HCT116 (cell line): ENCODE measurements around the gene SH3GLB2. TPM values are rescaled to one million over a fixed set of nuclear protein-coding genes. Genes with fewer than 3 reads are reported as not detected.

ENCODE experiments used
- ATAC-seq: fragments of 200-7000 bp; cut with Tn5 transposase; 2 replicates; pipeline ENCODE4 v1.9.1; 2020; ENCODE audit warnings: mild to moderate bottlenecking, moderate library complexity
- BruUV-seq: library from RNA; stranded (reverse); fragments of 400-500 nt; replicated peaks from 2 replicates; lab custom pipeline; 2021; lab: Mats Ljungman, UMichigan
- CTCF ChIA-PET: fragments of 300-600 bp; sonication (Branson Sonifier 250); formaldehyde crosslinking; loops from one replicate; lab custom pipeline; 2021; ENCODE audit warnings: antibody characterized with exemption; lab: Charles Lee
- POLR2A ChIA-PET: fragments of 300-600, 350-600 bp; sonication (Branson Sonifier 250); formaldehyde crosslinking; loops from one replicate; lab custom pipeline; 2021; ENCODE audit warnings: antibody characterized with exemption; lab: Charles Lee
- RAD21 ChIA-PET, 2 experiments: fragments of 300-600 bp; sonication (Branson Sonifier 250); formaldehyde crosslinking; loops; one replicate each; lab custom pipeline; 2023; ENCODE audit warnings: low total read pairs in 2 of 2; ENCODE audit not compliant: uncharacterized antibody in 2 of 2, unreplicated experiment in 2 of 2, low non-redundant PET in 1 of 2; lab: Charles Lee
- DNase-seq: peaks from one replicate; pipeline ENCODE4 v3.0.0-alpha.2; 2010; ENCODE audit warnings: low read depth, low spot score
- H2AFZ ChIP-seq: fragments of 200-600 bp; shearing (Covaris generic), sonication (generic); 2 replicates; pipeline ENCODE4 v1.6.1; 2017; ENCODE audit warnings: low read depth, mixed run types, mixed read lengths, antibody characterized with exemption, low read length; ENCODE audit not compliant: poor library complexity, severe bottlenecking
- H3K27ac ChIP-seq: 2 replicates; pipeline ENCODE4 v1.5.1; 2012; ENCODE audit warnings: low read depth, low read length
- H3K27me3 ChIP-seq: fragments of 200-600 bp; sonication (generic); 2 replicates; pipeline ENCODE4 v1.6.1; 2016; ENCODE audit warnings: mixed run types, low read length, mixed read lengths; ENCODE audit not compliant: insufficient read depth
- H3K36me3 ChIP-seq, 2 experiments: fragments of 200-500 bp in 1 of 2; fragments of 200-600 bp in 1 of 2; sonication (Bioruptor generic) in 1 of 2; sonication (generic) in 1 of 2; 2 replicates each; pipeline versions ENCODE4 v1.5.1 to v1.6.1; 2014 to 2016; ENCODE audit warnings: low read length in 2 of 2, inconsistent platforms in 1 of 2, mixed read lengths in 1 of 2, mixed run types in 1 of 2; ENCODE audit not compliant: insufficient read depth in 2 of 2, control insufficient read depth in 1 of 2
- H3K4me1 ChIP-seq, 2 experiments: fragments of 200-600 bp in 1 of 2; sonication (generic) in 1 of 2; 2 replicates each; pipeline versions ENCODE4 v1.5.1 to v1.6.1; 2012 to 2017; ENCODE audit warnings: low read length in 2 of 2, inconsistent platforms in 1 of 2, mild to moderate bottlenecking in 1 of 2, mixed read lengths in 1 of 2, mixed run types in 1 of 2, moderate library complexity in 1 of 2; ENCODE audit not compliant: insufficient read depth in 2 of 2, control insufficient read depth in 1 of 2
- H3K4me2 ChIP-seq: fragments of 200-600 bp; sonication (generic); 2 replicates; pipeline ENCODE4 v1.6.1; 2017; ENCODE audit warnings: mixed run types, low read length, mixed read lengths
- H3K4me3 ChIP-seq, 2 experiments: fragments of 200-600 bp in 1 of 2; sonication (generic) in 1 of 2; replicated peaks in 1 of 2; 2 replicates each; pipeline ENCODE4 v1.5.1; 2011 to 2016; ENCODE audit warnings: low read length in 2 of 2, control low read depth in 1 of 2, low read depth in 1 of 2, mild to moderate bottlenecking in 1 of 2, mixed read lengths in 1 of 2, mixed run types in 1 of 2
- H3K79me2 ChIP-seq: fragments of 200-600 bp; sonication (generic); 2 replicates; pipeline ENCODE4 v1.6.1; 2017; ENCODE audit warnings: mild to moderate bottlenecking, mixed run types, low read length, moderate library complexity, mixed read lengths; ENCODE audit not compliant: insufficient read depth
- H3K9ac ChIP-seq: fragments of 200-600 bp; sonication (generic); 2 replicates; pipeline ENCODE4 v1.6.1; 2016; ENCODE audit warnings: low read length, mixed read lengths
- H3K9me2 ChIP-seq: fragments of 200-600 bp; sonication (generic), shearing (Covaris generic); 2 replicates; pipeline ENCODE4 v1.6.1; 2017; ENCODE audit warnings: mixed run types, mild to moderate bottlenecking, moderate library complexity; ENCODE audit not compliant: insufficient read depth
- H3K9me3 ChIP-seq, 2 experiments: fragments of 200-500 bp in 1 of 2; fragments of 200-600 bp in 1 of 2; sonication (Bioruptor generic) in 1 of 2; sonication (generic) in 1 of 2; 2 replicates each; pipeline ENCODE4 v1.6.1; 2014 to 2017; ENCODE audit warnings: low read length in 2 of 2, mixed read lengths in 2 of 2, inconsistent platforms in 1 of 2, low read depth in 1 of 2, mild to moderate bottlenecking in 1 of 2, mixed run types in 1 of 2, moderate library complexity in 1 of 2; ENCODE audit not compliant: control insufficient read depth in 1 of 2, insufficient read depth in 1 of 2
- H4K20me1 ChIP-seq: fragments of 200-600 bp; sonication (generic), shearing (Covaris generic); 2 replicates; pipeline ENCODE4 v1.6.1; 2017; ENCODE audit warnings: mixed run types, mild to moderate bottlenecking, moderate library complexity; ENCODE audit not compliant: insufficient read depth
- ATF3 ChIP-seq: IDR thresholded peaks from 2 replicates; pipeline ENCODE4 v1.6.1; 2012
- CBX3 ChIP-seq: IDR thresholded peaks from 2 replicates; pipeline ENCODE4 v1.6.1; 2012; ENCODE audit warnings: low read depth
- CEBPB ChIP-seq: IDR thresholded peaks from 2 replicates; pipeline ENCODE4 v1.6.1; 2012; ENCODE audit warnings: low read depth
- CTCF ChIP-seq, 3 experiments: fragments of 200-600 bp in 1 of 3; sonication (generic) in 1 of 3; IDR thresholded peaks in 2 of 3; conservative IDR thresholded peaks in 1 of 3; 2 replicates each; pipeline ENCODE4 v1.5.1; 2012 to 2017; ENCODE audit warnings: low read depth in 2 of 3, low read length in 2 of 3, antibody characterized with exemption in 1 of 3, borderline replicate concordance in 1 of 3, control low read depth in 1 of 3, mild to moderate bottlenecking in 1 of 3, mixed read lengths in 1 of 3, mixed run types in 1 of 3, moderate library complexity in 1 of 3; ENCODE audit not compliant: insufficient read depth in 1 of 3
- EGR1 ChIP-seq: IDR thresholded peaks from 2 replicates; pipeline ENCODE4 v1.6.1; 2012; ENCODE audit warnings: low read depth
- EZH2phosphoT487 ChIP-seq: fragments of 200-600 bp; IDR thresholded peaks from 2 replicates; pipeline ENCODE4 v1.6.1; 2018; ENCODE audit warnings: antibody characterized with exemption, borderline replicate concordance
- FOSL1 ChIP-seq: IDR thresholded peaks from 2 replicates; pipeline ENCODE4 v1.6.1; 2012; ENCODE audit warnings: low read depth
- JUND ChIP-seq: IDR thresholded peaks from 2 replicates; pipeline ENCODE4 v1.6.1; 2012
- MAX ChIP-seq: IDR thresholded peaks from 2 replicates; pipeline ENCODE4 v1.6.1; 2012
- POLR2A ChIP-seq: IDR thresholded peaks from 2 replicates; pipeline ENCODE4 v1.7.0; 2011; ENCODE audit warnings: borderline replicate concordance; ENCODE audit not compliant: insufficient read depth, insufficient read length; ENCODE audit errors: extremely low read depth
- POLR2AphosphoS5 ChIP-seq: IDR thresholded peaks from 2 replicates; pipeline ENCODE4 v1.6.1; 2011; ENCODE audit warnings: mild to moderate bottlenecking, low read depth, low read length, moderate library complexity
- RAD21 ChIP-seq: IDR thresholded peaks from 2 replicates; pipeline ENCODE4 v1.6.1; 2012; ENCODE audit warnings: low read depth, mild to moderate bottlenecking
- SIN3A ChIP-seq: IDR thresholded peaks from 2 replicates; pipeline ENCODE4 v1.6.1; 2012; ENCODE audit warnings: low read depth
- SP1 ChIP-seq: IDR thresholded peaks from 2 replicates; pipeline ENCODE4 v1.6.1; 2012; ENCODE audit warnings: low read depth
- SRF ChIP-seq: IDR thresholded peaks from 2 replicates; pipeline ENCODE4 v1.6.1; 2012; ENCODE audit warnings: low read depth
- TCF7L2 ChIP-seq: IDR thresholded peaks from 2 replicates; pipeline ENCODE4 v1.7.0; 2011; ENCODE audit warnings: borderline replicate concordance, inconsistent platforms; ENCODE audit not compliant: insufficient read depth, insufficient read length; ENCODE audit errors: extremely low read depth
- YY1 ChIP-seq: IDR thresholded peaks from 2 replicates; pipeline ENCODE4 v1.6.1; 2011; ENCODE audit warnings: low read length, low read depth, moderate library complexity, mild to moderate bottlenecking; ENCODE audit not compliant: insufficient replicate concordance; ENCODE audit errors: extremely low read depth
- ZBTB33 ChIP-seq: IDR thresholded peaks from 2 replicates; pipeline ENCODE4 v1.6.1; 2011; ENCODE audit warnings: mild to moderate bottlenecking, low read length, moderate library complexity; ENCODE audit not compliant: insufficient replicate concordance; ENCODE audit errors: extremely low read depth
- ZFX ChIP-seq: fragments of 450-650 bp; IDR thresholded peaks from 2 replicates; pipeline ENCODE4 v1.6.1; 2017
- ZNF274 ChIP-seq: fragments of 200-500 bp; sonication (Bioruptor generic); IDR thresholded peaks from 2 replicates; pipeline ENCODE4 v1.6.1; 2014; ENCODE audit warnings: mild to moderate bottlenecking, low read depth, low read length, inconsistent platforms
- intact Hi-C: fragments of 100-400 bp; cut with micrococcal nuclease; formaldehyde crosslinking; loops from 2 replicates; pipeline ENCODE4 v1.10.0; 2022
- total RNA-seq: library from RNA; stranded (reverse); gene quantifications from one replicate; pipeline ENCODE4 v1.2.1, GENCODE V29; 2021; ENCODE audit not compliant: unreplicated experiment

The SH3GLB2 gene
- total RNA-seq, 1 experiment from 2014 or later: 87.9 TPM

GRCh38 chr9:129014608-129015007 is 13.5 kb downstream of the SH3GLB2 start:
- H3K9me2 ChIP-seq: no peaks in the 10 kb centered on the region
- no peak for DNase-seq
- no peaks in the 10 kb centered on the region for H3K4me1 ChIP-seq
- H2AFZ ChIP-seq: no peak overlapping the region
- H3K27me3 ChIP-seq: no peaks in the 10 kb centered on the region
- H3K36me3 ChIP-seq: peaks cover 8 to 20% of the 10 kb centered on the region in 2 experiments; a peak in 3 of 4 replicates
- no peak overlapping the region for H3K9ac ChIP-seq
- no peak for ATAC-seq
- no peaks in the 10 kb centered on the region for H4K20me1 ChIP-seq
- H3K4me3 ChIP-seq: no peak overlapping the region
- TF ChIP-seq SRF: no peak
- no peak for TF ChIP-seq ATF3
- no peak for TF ChIP-seq SP1
- TF ChIP-seq CTCF (IDR thresholded peaks at IDR 0.05 in 2 of 3, conservative IDR thresholded peaks at IDR 0.05 in 1 of 3; ENCODE audit: borderline replicate concordance in 1 of 3, insufficient read depth in 1 of 3, low read depth in 2 of 3, low read length in 2 of 3): no peak
- TF ChIP-seq YY1: no peak
- TF ChIP-seq JUND: no peak
- no peak for TF ChIP-seq EGR1
- no peak for TF ChIP-seq TCF7L2
- no peak for TF ChIP-seq CEBPB
- TF ChIP-seq ZFX: no peak
- no peak for TF ChIP-seq RAD21
- TF ChIP-seq POLR2AphosphoS5: no peak
- TF ChIP-seq ZNF274: no peak
- no peak for TF ChIP-seq SIN3A
- no peak for TF ChIP-seq FOSL1
- no peak for TF ChIP-seq CBX3
- TF ChIP-seq POLR2A: no peak
- no peak for TF ChIP-seq EZH2phosphoT487
- TF ChIP-seq MAX: no peak
- no peak for TF ChIP-seq ZBTB33
- ChIA-PET CTCF (no interaction called here), POLR2A (no interaction called here), RAD21 (no interaction called here)
- H3K4me2 ChIP-seq: no peak overlapping the region
- intact Hi-C loops: loop anchor here (5.0 kb wide), 1 partner anchor 42 kb away; no protein-coding TSS in a partner anchor
- H3K79me2 ChIP-seq: no peaks in the 10 kb centered on the region; the same call in 1 of the 2 replicates
- H3K27ac ChIP-seq: no peak overlapping the region
- BruUV-seq: no TSS peak
- H3K9me3 ChIP-seq: no peaks in the 10 kb centered on the region
